Renal cortical epithelial cell (primary cell): Measurements from ENCODE around the gene IRAK4. TPM values are rescaled to one million over a fixed set of nuclear protein-coding genes. Genes with fewer than 3 reads are reported as not detected.

ENCODE experiments used
- DNase-seq: peaks from one replicate; pipeline ENCODE4 v3.0.0-alpha.2; 2011; ENCODE audit warnings: low read depth
- total RNA-seq: library from RNA; depleted of rRNA; stranded (reverse); fragments of >200 nt; gene quantifications from 2 replicates; pipeline ENCODE4 v1.2.3, GENCODE V29; 2014

Gene IRAK4
- total RNA-seq, 1 donor from 2014 or later: 19.9 TPM

DNA sequence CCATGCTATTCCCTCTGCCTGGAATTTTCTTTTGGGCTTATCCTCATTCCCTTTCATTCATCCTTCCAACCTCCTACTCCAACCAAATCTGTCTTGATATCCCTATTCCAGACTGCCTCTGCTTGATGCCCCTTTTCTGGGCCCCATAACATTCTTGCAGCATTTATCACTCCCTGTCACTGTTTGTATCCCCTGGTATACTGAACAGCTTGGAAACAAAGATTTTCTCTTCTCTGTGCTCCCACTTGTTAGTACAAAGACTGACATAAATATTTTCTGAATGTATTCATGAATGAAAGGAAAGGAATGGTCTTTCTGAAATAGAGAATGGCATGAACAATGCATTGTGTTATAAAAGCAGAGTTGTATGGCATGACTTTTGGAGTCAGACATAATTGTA is 7.5 kb downstream of the IRAK4 start:
- DNase-seq: no peak

DNA sequence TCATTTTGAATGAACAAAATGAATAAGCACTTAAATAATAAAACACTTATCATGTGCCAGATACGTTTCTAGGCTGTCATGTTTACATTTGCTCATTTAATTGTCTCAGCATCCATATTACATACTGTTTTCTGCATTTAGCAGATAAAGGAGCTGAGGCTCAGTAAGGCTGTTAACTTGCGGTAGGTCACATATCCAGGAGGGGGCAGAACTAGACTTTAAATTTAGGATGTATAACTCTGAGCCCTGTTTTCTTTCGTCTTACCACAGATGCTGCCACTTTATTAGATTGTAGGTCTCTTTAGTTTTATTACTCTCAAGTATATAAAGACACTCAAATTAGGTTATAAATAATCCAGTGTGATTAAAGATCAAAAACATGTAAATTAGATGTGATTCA is 17.7 kb downstream of the IRAK4 start:
- DNase-seq: peak; percentile 27

DNA sequence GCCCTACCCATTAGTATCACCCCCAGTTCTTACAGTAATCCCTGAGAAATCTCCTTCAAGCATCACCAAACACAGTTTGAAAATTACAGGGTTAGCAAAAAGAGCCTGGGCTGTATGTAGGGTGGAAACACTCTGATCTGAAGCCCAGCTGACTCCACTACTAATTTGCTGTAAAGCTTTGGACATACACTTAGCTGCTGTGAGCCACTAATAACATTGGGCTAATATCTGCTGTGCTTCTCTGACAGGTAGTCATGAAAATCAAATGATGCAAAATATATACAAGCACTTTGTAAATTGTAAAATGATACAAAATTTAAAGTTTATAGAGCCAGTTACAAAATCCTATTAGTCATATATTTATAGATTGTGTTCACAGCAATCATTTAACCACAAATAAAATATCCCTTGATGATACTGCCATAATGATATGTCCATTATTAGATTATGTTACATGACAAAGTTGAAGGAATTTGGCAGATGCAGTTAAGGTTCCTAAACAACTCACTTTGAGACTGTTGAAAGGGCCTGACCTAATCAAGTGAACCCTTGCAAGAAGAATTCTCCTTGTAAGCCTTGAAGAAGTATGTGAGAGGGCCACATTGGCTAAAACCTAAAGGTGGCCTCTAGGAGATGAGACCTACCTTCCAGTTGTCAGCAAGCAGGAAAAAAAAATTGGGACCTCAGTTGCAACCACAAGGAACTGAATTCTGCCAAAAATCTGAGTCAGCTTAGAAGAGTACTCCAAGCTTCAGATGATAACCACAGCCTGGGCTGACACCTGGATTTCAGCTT is 28.3 kb downstream of the IRAK4 start:
- no peak for DNase-seq

DNA sequence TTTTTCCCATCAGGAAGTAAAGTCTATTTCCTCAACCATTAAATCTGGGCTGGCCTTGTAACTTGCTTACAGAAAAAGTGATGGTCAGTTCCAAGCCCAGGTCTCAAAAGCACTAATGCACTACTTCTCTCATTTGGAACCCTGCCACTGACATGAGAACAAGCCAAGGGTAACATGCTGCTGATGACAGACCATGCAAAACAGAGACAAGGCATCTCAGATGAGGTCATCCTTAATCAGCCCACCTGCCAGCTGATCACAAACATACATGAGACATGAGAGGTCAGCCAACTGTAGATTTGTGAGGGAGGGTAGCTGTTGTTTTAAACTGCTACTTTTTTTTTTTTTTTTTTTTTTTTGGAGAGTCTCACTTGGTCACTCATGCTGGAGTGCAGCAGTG is 31.2 kb downstream of the IRAK4 start:
- peak; percentile 42 for DNase-seq

DNA sequence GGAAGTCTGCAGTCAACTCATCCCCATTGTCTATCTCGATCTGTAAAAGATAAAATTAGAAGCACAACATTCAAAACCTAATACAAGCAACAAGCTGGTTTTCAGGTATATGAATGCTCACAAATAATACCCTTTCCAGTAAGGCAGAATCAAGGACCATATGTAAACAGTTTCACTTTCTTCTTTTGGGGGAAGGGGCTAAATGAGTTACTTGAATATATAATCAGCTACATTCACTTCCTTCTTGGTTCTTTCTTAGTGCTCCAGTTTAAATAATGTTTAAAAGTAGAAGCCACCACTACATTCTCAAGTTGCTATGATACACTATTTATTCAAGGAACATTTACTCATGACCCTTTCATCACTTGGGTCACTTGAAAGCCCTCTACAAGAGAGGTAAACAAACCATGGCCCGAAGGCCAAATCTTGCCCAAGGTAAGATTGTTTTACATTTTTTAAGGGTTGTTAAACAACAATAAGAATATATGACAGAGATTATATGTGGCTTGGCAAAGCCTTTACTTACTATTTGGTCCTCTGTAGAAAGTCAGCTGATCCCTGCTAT is 37.0 kb downstream of the IRAK4 start:
- peak; percentile 94 for DNase-seq

DNA sequence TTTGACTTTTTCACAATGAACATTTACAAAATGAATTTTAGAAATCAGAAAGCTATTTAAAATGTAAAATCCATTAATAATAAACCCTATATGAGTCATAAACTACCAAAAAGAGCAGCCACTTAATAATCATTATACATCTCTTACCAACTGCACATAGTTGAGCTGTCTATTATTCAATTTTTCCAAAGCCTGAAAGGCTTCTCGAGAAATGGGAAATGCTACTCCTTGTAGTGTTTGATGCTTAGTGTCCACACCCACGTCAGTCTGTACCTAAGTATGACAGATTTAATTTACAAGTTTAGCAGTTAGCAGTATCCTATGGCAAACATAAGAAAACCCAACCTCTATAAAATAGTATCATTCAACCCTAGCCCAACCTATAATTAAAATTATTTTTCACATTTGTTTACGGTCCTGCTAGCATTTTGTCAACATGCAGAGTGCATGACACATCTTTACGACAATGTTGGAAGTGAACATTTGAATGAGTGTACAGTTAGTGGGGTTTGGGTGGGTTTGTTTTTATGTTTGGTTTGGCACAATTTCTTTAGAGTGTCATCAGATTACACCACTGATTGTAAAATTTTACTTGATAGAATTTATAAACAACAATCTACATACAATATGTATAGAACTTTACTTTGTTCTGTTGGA is 38.9 kb downstream of the IRAK4 start:
- no peak for DNase-seq

DNA sequence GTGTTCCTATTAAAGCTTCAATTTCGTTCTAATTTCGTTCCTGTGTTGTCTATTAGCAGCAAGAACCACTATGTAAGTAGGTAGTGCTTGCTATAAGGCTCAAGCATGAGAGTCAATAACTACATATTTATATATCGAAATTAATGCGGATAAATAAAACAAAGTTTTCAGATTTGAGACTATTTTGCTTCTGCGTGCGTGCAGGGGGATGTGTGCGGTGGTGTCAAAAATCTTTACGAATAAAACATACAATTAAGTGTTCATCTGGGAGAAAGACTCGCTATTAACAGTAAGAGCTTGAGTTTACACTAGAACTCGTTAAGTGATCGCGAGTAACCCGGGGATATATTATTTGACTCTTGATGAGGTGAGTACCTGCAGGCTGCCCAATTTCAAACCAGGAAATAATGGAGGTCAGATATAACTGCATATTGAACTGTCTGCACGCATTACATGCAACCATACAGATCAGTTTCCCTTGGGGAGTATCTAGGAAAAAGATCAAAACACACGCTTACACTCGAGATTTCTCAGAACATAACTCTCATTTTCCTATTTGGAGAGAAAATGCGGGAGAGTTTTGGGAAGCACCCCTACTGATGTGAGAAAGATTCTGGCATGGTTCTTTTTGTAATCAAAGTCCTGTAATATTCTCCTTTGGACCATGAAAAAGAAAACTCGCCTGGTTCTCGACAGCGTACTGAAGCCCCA is 46.6 kb downstream of the IRAK4 start:
- no peak for DNase-seq

DNA sequence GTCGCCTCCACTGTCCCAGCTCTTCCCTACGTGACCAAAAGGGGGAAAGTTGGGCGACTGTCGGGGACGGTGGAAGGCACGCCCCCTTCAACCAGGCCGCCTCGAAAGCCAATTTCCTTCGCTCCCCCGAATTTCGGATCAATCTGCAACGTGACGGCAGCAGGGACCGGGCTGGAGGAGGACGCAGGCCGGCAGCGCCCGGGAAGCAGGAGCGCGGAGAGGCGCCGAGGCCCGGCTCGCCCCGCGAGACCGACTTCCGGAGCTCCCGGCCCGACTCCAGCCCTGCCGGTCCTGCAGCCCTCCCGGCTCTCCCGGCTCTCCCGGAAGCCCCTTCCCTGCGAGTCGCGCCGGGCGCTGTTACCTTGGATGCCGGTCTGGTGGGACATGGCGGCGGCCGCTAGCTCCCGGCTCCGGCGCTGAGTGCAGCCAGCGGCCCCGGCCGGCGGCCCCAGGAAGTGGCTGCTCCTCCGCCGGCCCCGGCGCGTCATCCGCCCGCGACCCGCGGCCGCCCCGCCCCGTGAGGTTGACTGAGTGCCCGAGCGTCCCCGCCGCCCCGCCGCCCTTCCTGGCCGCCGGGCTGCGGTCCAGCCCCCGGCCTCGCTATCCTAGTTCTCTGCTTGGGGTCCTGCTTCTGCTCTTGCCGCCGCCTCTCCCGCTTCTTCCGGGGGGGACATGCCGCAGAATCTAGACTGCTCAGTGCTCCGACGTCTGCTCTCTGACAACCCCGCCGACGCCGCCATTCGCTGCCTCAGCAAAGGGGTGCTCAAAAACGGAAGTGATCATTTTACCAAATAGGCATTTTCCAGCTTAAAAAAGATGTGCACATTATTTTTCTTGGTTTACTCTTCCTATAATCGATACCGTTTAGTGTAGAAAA is 47.3 kb downstream of the IRAK4 start, which contains the start of gene TWF1:
Gene TWF1, minus strand, starts transcription at position 458 of the 877 bp plus-strand sequence. Its CDS starts 72 bp downstream, at position 386.
- peak; percentile 26 for DNase-seq

DNA sequence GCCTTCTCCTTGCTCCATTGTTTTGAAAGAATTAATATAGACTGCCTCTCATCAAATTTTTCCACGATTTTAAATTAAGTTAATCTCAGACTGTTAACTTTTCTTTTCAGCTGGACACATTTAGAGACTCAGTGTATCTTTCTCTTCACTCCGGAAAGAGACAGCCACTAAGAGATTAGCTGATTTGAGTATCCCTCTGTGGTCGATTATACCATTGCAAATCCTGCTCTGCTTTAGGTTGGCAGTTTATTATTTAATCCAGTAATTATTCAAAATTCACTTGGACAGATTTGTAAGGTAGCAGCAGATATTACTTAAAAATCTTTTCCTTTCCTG is 48.0 kb downstream of the IRAK4 start:
- no peak for DNase-seq

DNA sequence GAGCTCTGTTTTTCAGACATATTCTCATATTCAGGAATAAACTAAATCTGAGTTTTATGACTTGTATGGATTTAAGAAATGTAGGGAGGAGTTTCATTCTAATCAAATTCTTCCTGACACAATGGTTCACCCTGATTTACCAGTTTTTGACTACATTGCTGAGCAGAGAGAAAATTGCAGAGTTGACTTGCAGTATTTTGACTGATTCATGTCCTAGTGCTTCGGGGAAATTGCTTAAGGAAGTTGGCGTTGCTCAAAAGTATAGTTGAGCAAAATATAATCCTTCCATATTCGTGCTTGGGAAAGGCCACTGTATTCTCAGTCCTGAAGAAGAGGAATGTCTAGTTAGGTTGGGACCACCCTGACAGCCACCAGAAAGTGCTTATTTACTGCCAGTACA is 48.6 kb downstream of the IRAK4 start:
- no peak for DNase-seq

DNA sequence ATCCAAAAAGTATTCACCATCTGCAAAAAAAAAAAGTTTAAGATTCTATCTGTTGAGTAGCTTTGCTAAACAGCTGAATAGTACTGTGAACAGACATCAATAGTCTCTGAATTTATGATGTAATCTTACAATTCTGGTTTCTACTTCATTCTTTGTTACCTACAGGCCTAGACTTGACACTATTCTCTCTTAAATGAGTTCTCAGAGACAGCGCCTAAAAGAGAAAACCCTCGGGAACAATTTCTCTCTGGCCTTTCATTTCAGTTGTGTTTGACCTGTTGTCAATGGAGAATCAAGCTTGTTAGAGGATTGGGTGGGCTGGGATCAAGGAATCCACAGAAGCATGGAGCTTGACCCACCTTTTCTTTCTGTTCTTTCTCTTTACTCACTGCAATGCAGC is 53.3 kb downstream of the IRAK4 start:
- no peak for DNase-seq

DNA sequence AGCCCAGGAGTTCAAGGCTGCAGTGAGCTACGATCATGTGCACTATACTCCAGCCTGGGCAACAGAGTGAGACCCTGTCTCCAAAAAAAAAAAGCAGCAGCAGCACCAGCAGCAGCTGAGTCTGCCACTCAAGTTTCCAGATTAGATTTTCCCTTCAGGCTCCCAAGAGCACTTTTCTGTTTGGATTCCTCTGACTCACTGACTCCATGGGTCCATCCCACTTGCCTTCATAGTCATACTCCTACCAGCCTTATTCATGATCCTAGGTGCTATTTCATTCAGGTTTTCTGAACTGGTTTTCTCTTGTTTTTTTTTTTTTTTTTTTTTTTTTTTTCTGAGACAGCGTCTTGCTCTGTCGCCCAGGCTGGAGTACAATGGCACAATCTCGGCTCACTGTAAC is 54.2 kb downstream of the IRAK4 start:
- peak; percentile 30 for DNase-seq

DNA sequence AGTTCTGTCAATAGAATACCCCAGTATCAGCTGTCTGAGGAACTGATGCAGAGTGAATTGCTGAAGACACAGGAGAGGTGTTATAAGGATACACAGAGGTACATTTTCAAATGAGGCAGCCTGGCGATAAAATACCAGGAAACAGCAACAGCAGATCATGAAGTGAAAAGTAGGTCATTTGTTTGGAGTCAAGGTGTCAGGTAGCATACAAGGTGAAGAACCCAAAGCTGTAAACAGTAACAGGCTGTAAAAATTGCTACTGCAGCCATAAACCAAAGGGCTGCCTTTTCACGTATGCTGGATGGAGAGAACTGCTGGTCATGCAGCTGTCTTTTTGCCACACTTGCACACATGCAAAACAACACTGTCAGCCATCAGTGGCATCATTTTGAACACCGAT is 56.7 kb downstream of the IRAK4 start:
- DNase-seq: no peak

DNA sequence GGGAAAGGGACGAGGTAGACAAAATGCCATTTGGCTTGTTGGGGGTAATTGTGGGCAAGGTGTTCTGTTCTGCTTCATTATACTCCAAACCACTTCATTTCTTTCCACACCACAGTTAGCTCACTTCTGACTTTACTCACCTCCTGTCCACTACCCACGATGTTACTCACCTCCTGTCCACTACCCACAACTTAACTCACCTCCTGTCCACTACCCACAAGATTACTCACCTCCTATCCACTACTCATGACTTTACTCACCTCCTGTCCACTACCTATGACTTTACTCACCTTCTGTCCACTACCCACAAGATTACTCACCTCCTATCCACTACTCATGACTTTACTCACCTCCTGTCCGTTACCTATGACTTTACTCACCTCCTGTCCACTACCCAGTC is 57.4 kb downstream of the IRAK4 start:
- DNase-seq: peak; percentile 62

DNA sequence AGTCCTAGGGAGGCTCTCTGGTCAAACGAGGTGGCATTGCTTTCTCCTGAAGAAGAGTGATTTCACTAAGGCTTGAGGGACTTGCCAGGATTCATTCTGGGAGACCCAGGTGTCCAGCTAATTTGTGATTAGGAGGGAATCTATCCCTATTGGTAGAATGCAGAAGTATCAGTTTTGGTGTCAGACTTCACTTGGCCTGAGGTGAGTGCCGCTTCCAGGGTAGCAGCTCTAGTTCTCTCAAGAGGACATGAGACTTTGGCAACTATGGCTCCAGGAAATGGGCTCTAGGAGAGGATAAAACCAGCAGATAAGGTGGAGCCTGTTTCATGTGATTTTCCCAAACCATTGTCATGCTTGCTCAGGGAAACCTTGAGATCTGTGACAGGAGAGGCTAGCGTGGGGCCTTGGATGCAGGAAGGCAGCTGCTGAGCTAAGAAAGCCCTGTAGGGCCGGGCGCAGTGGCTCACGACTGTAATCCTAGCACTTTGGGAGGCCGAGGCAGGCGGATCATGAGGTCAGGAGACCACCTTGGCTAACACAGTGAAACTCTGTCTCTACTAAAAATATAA is 65.5 kb downstream of the IRAK4 start:
- no peak for DNase-seq

DNA sequence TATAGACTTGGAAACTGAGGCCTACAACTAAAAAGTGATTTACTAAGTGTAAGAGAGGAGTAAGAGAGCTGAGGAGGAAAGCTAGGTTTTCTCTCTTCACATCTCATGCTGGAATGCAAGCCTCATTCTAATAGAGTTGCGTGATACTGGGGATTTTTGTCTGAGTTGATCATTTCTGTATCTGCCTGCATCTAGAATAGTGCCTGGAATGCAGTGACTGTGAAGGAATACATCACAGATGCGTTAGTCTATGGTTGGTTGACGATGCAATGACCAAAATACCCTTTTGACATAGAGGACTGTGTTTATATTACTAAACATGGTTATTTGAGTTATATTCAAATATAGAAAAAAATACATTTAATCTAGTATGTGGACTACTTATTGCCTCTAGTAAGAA is 67.9 kb downstream of the IRAK4 start:
- peak; percentile 44 for DNase-seq

DNA sequence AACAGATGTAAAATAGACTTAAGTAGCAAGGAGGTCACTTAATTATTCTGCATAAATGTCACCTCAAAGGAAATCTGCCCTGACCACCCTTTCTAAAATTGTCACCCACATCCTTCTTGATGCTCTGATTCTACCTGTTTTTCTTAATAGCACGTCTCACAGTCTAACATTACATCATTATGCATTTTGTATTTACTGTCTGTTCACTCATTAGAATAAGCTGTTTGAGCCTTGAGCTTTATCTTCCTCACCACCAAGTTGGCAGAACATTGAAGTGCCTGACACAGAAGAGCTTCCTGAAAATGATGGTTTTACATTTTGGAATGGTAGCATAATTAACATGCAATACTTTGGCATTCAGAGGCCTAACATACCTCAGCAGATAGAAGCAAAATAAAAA is 68.3 kb downstream of the IRAK4 start:
- DNase-seq: no peak

DNA sequence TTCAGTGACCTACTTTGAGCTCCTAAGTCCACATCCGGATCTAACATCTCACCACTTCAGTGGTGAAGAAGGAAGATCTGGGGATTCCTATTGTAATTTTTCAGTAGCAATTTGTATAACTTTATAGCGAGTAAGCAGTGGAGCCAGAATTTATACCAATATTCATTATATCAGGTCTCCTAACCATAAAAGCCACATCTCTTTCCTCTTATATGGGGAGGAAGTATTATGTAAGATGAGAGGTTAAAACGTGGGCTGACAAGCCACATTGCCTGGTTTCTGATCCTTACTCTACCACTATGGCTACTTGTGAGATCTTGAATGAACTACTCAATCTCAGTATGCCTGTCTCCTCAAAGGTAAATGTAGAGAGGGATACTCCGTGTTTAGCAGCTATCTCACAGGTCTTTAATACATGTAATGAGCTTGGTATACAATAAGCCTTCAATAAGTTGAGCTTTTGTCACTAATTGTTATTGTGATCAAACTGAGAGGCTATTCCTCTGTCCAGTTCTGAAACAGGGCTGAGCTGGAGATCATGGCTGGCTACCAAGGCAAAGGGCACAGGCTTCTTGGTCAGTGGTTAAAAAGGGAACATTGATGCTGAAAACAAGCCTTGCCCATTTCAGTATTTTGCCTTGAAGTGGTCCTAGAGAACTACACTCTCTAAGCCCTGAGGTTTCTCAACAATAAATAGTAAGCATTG is 73.9 kb downstream of the IRAK4 start:
- no peak for DNase-seq

DNA sequence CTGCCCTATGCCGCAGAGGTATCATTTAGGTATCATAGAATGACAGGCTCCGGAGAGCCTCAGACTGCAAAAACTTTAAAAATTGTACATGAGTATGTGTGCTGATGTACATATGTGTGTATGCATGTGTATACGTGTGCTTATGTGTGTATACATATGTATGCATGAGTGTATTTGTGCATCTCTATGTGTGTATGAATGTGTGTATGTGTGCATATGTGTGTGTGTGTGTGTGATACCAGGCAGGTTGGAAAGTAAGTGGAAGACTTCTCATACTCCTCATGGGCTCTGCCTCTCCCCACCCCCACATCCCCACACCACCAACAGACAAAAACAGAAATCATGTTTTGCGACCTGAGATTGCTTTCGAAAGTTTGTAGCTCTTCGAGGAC is 76.5 kb downstream of the IRAK4 start:
- DNase-seq: no peak

DNA sequence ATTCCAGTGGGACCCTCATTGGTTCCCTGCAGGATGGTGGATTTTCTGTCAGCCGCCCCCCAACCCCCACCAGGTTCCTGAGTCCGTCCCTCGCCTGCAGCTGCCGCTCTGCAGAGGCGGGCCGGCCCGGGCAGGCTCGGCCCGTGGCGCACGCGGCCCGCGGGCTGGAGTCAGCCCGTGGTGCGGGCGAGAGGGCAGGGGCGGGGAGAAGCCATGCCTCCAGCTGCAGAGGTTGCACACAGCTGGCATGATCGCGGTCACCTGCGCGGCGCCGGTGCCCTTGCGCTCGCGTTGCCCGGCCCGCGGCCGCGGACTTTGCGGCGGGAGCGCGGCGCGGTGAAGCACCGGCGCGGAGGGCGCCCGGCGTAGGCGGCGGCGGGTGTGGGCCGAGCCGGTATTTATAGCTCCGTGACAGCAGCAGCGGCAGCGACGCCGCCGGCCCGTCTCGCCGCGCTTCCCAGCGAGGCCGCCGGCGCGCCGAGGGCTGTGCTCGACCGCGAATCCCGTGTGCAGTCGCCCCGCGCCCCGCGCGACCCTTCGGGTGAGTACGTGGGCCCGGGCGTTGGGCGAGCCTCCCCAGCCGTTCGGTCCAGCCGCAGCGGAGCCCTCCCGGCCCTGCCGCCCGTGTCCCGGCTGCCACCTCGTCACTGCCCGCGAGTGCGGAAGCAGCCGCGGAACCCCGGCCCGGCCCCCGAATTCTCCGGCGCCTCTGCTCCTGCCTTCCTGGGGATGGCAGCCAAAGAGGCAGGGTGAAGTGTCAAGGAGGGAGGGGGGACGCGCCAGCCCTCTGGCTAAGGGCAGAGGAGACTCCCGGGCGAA is 77.1 kb downstream of the IRAK4 start, which contains the start of gene TMEM117:
Gene TMEM117, plus strand, starts transcription at position 426 of the 819 bp plus-strand sequence.
- DNase-seq: no peak
